CD1c-positive myeloid dendritic cell (primary cell): ENCODE measurements around the gene SLC12A3.
"Not testable (repeated sequence)": the region's sequence is repeated elsewhere in the genome, so short reads cannot be mapped to it uniquely, and the experiment has no call there.

Source experiments
- DNase-seq: peaks from one replicate; pipeline ENCODE4 v3.0.0-alpha.2; 2016; ENCODE audit errors: extremely low spot score

Gene SLC12A3

GRCh38 chr16:56868175-56868574 lies 3.2 kb downstream of the SLC12A3 start:
- no peak for DNase-seq

GRCh38 chr16:56868766-56869165 lies 3.8 kb downstream of the SLC12A3 start:
- DNase-seq: not testable (repeated sequence)

- DNase-seq: peak; percentile 31
These were observed 4.7 kb downstream of the SLC12A3 start for GRCh38 chr16:56869513-56870275.

- no peak for DNase-seq
These were observed 5.4 kb downstream of the SLC12A3 start for GRCh38 chr16:56870276-56870888.

GRCh38 chr16:56871172-56871593 lies 6.2 kb downstream of the SLC12A3 start:
- DNase-seq: peak; percentile 82

GRCh38 chr16:56872863-56873391 lies 7.9 kb downstream of the SLC12A3 start:
- DNase-seq: peak; percentile 65

- DNase-seq: no peak
These were observed 9.8 kb downstream of the SLC12A3 start for GRCh38 chr16:56874800-56875199.

- DNase-seq: no peak
These were observed 11.0 kb downstream of the SLC12A3 start for GRCh38 chr16:56876048-56876447.

- no peak for DNase-seq
These were observed 12.6 kb downstream of the SLC12A3 start for GRCh38 chr16:56877486-56878182.

GRCh38 chr16:56878282-56878854 lies 13.4 kb downstream of the SLC12A3 start:
- DNase-seq: no peak

GRCh38 chr16:56879276-56879675 lies 14.3 kb downstream of the SLC12A3 start:
- DNase-seq: no peak

- no peak for DNase-seq
These were observed 15.2 kb downstream of the SLC12A3 start for GRCh38 chr16:56880176-56880575.

- no peak for DNase-seq
These were observed 15.7 kb downstream of the SLC12A3 start for GRCh38 chr16:56880685-56881084.

- no peak for DNase-seq
These were observed 17.2 kb downstream of the SLC12A3 start for GRCh38 chr16:56882077-56882800.

- DNase-seq: no peak
These were observed 18.6 kb downstream of the SLC12A3 start for GRCh38 chr16:56883586-56883985.

GRCh38 chr16:56884026-56884582 lies 19.1 kb downstream of the SLC12A3 start:
- no peak for DNase-seq

GRCh38 chr16:56884929-56885328 lies 19.9 kb downstream of the SLC12A3 start:
- DNase-seq: not testable (repeated sequence)

- DNase-seq: no peak
These were observed 20.6 kb downstream of the SLC12A3 start for GRCh38 chr16:56885446-56886162.

GRCh38 chr16:56886296-56886695 lies 21.3 kb downstream of the SLC12A3 start:
- DNase-seq: no peak

GRCh38 chr16:56886826-56887225 lies 21.8 kb downstream of the SLC12A3 start:
- DNase-seq: no peak
